DMS53 treated with DMSO at 0.1 percent for 48 hours (cell line): ENCODE measurements around the gene MYH15.

Experiments
- DNase-seq: peaks from one replicate; lab custom pipeline; 2025; ENCODE audit not compliant: unreplicated experiment; lab: John Stamatoyannopoulos, UW

Gene MYH15

GRCh38 chr3:108342837-108343486, 167.4 kb downstream of the MYH15 start:
- DNase-seq: no peak

GRCh38 chr3:108341911-108342310, 168.5 kb downstream of the MYH15 start:
- DNase-seq: no peak

DNA sequence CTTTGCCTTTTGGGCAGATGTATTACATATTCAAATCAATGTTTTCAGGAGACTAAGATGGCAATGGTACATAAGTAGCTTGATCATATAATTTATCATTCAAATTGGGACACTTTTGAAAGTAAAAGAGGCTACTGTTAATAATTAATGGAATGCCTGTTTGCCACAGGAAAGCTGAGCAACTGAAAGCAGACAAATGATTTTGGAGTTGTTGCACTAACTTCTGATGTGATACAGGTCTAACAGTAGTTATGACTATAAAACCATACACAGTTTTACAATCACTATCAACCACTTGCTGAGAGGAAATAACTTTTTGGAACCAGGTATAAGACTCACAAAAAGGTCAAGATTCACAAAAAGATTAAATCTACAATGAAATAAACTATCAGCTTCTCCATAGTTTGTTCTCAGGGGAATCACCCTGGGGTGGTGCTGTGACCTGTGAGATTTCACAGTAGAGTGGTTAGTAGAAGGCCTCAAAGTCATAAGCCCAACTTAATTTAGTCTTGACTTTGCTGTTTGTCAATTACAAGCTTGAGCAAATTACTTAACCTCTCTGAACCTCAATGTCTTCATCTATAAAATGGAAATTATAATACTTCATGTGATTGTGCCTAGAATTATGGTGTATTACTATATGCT, 171.4 kb downstream of the MYH15 start:
- no peak for DNase-seq

GRCh38 chr3:108334701-108335100, 175.7 kb downstream of the MYH15 start:
- no peak for DNase-seq

- DNase-seq: no peak
Observed at GRCh38 chr3:108333961-108334360, 176.4 kb downstream of the MYH15 start.

GRCh38 chr3:108331792-108332191, 178.6 kb downstream of the MYH15 start:
- no peak for DNase-seq
